Measurements from ENCODE around the gene SH3TC1.

- TF ChIP-seq ZNF121 (CRISPR knock-in tag; IDR thresholded peaks at IDR 0.05) (no peak), GTF2F1 (IDR thresholded peaks at IDR 0.05; ENCODE audit: low read length) (no peak), HNRNPK (IDR thresholded peaks at IDR 0.05; ENCODE audit: low read depth, low read length, poor library complexity, severe bottlenecking) (no peak), POLR2A (IDR thresholded peaks at IDR 0.05; ENCODE audit: insufficient read depth in 1 of 2, low read depth in 2 of 2, low read length in 2 of 2) (no peak), REST (IDR thresholded peaks at IDR 0.05; ENCODE audit: borderline replicate concordance in 1 of 2, low read depth in 1 of 2, low read length in 2 of 2) (no peak)
Measured at GRCh38 chr4:8175686-8176085, 23.4 kb upstream of the SH3TC1 start.

Data from HepG2 (cell line).